GM23248 (cell line): ENCODE results near the gene TACR1. TPM values are rescaled to one million over a fixed set of nuclear protein-coding genes. Genes with fewer than 3 reads are reported as not detected.

Source experiments
- DNase-seq: peaks from one replicate; pipeline ENCODE4 v3.0.0-alpha.2; 2015
- H2AFZ ChIP-seq: fragments of 200-600 bp; sonication (generic); 2 replicates; pipeline ENCODE4 v1.6.1; 2016; ENCODE audit warnings: antibody characterized with exemption
- H3F3A ChIP-seq: fragments of 200-600 bp; sonication (generic); 2 replicates; pipeline ENCODE4 v1.6.1; 2016; ENCODE audit warnings: mild to moderate bottlenecking, antibody characterized with exemption, mixed run types; ENCODE audit not compliant: insufficient read depth
- H3K27ac ChIP-seq: fragments of 200-600 bp; sonication (generic); 2 replicates; pipeline ENCODE4 v1.5.1; 2016; ENCODE audit warnings: mild to moderate bottlenecking
- H3K27me3 ChIP-seq: fragments of 200-600 bp; sonication (generic); replicated peaks from 2 replicates; pipeline ENCODE4 v1.6.1; 2016; ENCODE audit warnings: mild to moderate bottlenecking; ENCODE audit not compliant: insufficient read depth
- H3K36me3 ChIP-seq: fragments of 200-600 bp; sonication (generic); 2 replicates; pipeline ENCODE4 v1.6.1; 2016; ENCODE audit warnings: low read depth, mild to moderate bottlenecking
- H3K4me1 ChIP-seq: fragments of 200-600 bp; sonication (generic); 2 replicates; pipeline ENCODE4 v1.6.1; 2016; ENCODE audit warnings: mild to moderate bottlenecking; ENCODE audit not compliant: insufficient read depth
- H3K4me2 ChIP-seq: fragments of 200-600 bp; sonication (generic); one replicate; pipeline ENCODE4 v1.6.1; 2016; ENCODE audit warnings: mild to moderate bottlenecking; ENCODE audit not compliant: unreplicated experiment
- H3K4me3 ChIP-seq: fragments of 200-600 bp; sonication (generic); 2 replicates; pipeline ENCODE4 v1.5.1; 2016; ENCODE audit warnings: mild to moderate bottlenecking
- H3K79me2 ChIP-seq: fragments of 200-600 bp; sonication (generic); 2 replicates; pipeline ENCODE4 v1.6.1; 2016; ENCODE audit warnings: mild to moderate bottlenecking; ENCODE audit not compliant: insufficient read depth
- H3K9ac ChIP-seq: fragments of 200-600 bp; sonication (generic); 2 replicates; pipeline ENCODE4 v1.6.1; 2016; ENCODE audit warnings: mild to moderate bottlenecking
- H3K9me2 ChIP-seq: fragments of 200-600 bp; sonication (generic); 2 replicates; pipeline ENCODE4 v1.6.1; 2016; ENCODE audit warnings: mixed run types, mild to moderate bottlenecking, moderate library complexity; ENCODE audit not compliant: insufficient read depth
- H3K9me3 ChIP-seq: fragments of 200-600 bp; sonication (generic); one replicate; pipeline ENCODE4 v1.6.1; 2017; ENCODE audit warnings: low read depth
- H4K20me1 ChIP-seq: fragments of 200-600 bp; sonication (generic); 2 replicates; pipeline ENCODE4 v1.6.0; 2016; ENCODE audit not compliant: insufficient read depth
- EZH2 ChIP-seq: fragments of 200-600 bp; sonication (generic); IDR thresholded peaks from 2 replicates; pipeline ENCODE4 v1.6.1; 2018; ENCODE audit warnings: antibody characterized with exemption, mild to moderate bottlenecking; ENCODE audit not compliant: insufficient read depth, poor library complexity, severe bottlenecking
- EZH2phosphoT487 ChIP-seq: fragments of 200-600 bp; sonication (generic); IDR thresholded peaks from 2 replicates; pipeline ENCODE4 v1.6.1; 2018; ENCODE audit warnings: antibody characterized with exemption, moderate library complexity, mild to moderate bottlenecking, low read depth; ENCODE audit not compliant: insufficient read depth
- WGBS, 2 experiments: methylation state at CpG; one replicate each; pipeline ENCODE4 v1.1.6; 2015 to 2017; ENCODE audit warnings: low lambda C conversion rate in 2 of 2, low coverage in 1 of 2; ENCODE audit errors: missing lambda C conversion rate in 2 of 2; 5-methylcytosine and 5-hydroxymethylcytosine counted together
- in situ Hi-C: fragments of 300-500 bp; cut with MboI; formaldehyde crosslinking; loops from 2 replicates; pipeline ENCODE4 v1.15.0; 2020
- polyA plus RNA-seq: library from polyadenylated mRNA; unstranded; fragments of >200 nt; fragmentation: Nextera tagmentation; extraction: Ambion mirVana; gene quantifications from 2 replicates; pipeline ENCODE4 v1.2.1, GENCODE V29; 2016
- total RNA-seq: library from RNA; depleted of rRNA; stranded (reverse); fragments of >200 nt; shearing (Covaris generic); gene quantifications from 2 replicates; pipeline ENCODE4 v1.2.3, GENCODE V29; 2014

The TACR1 gene
- total and polyA plus RNA-seq, 2 experiments from 2014 or later: 0.11 to 0.65 TPM

DNA sequence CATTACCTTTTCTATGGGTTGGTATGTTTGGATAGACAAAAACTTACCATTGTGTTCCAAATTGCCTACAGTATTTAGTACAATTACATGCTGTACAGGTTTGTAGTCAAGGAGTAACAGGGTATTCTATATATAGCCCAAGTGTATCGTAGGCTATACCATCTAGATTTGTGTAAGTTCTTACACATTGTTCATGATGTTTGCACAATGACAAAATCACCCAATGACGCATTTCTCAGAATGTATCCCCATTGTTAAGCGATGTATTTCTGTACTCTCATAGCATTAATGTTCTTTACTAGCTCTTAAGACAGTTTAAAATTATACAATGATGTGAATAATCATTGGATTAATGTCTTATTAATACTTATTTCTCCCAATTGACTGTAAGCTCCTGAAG, 16.7 kb downstream of the TACR1 start:
- no peaks in the 10 kb centered on the region for H3K79me2 ChIP-seq
- H3F3A ChIP-seq: no peaks in the 10 kb centered on the region
- no peak overlapping the region for H3K4me3 ChIP-seq
- no peak overlapping the region for H2AFZ ChIP-seq
- no peaks in the 10 kb centered on the region for H4K20me1 ChIP-seq
- no peak overlapping the region for H3K4me2 ChIP-seq
- no peaks in the 10 kb centered on the region for H3K9me2 ChIP-seq
- no peak overlapping the region for H3K9ac ChIP-seq
- no peaks in the 10 kb centered on the region for H3K36me3 ChIP-seq
- no peaks in the 10 kb centered on the region for H3K9me3 ChIP-seq
- no peak overlapping the region for H3K27ac ChIP-seq
- H3K4me1 ChIP-seq: no peaks in the 10 kb centered on the region
- 78 to 91% methylated on average over 3 of the region's 3 CpGs for WGBS, 2 experiments
- no peaks in the 10 kb centered on the region for H3K27me3 ChIP-seq
- DNase-seq: no peak
- in situ Hi-C loops: loop anchor here (25.0 kb wide), 2 partner anchors 205 to 430 kb away; no protein-coding TSS in a partner anchor
- no peak for TF ChIP-seq EZH2phosphoT487
- TF ChIP-seq EZH2: no peak

GRCh38 chr2:75180476-75180875, 18.8 kb downstream of the TACR1 start:
- Histone ChIP-seq H3K79me2 (no peaks in the 10 kb centered on the region), H3K27ac (no peak overlapping the region), H3K27me3 (no peaks in the 10 kb centered on the region), H3K9ac (no peak overlapping the region), H3K36me3 (no peaks in the 10 kb centered on the region), H3F3A (no peaks in the 10 kb centered on the region), H3K9me2 (no peaks in the 10 kb centered on the region), H3K4me3 (no peak overlapping the region), H3K4me2 (no peak overlapping the region), H3K9me3 (no peaks in the 10 kb centered on the region), H4K20me1 (no peaks in the 10 kb centered on the region), H2AFZ (no peak overlapping the region), H3K4me1 (no peaks in the 10 kb centered on the region)
- TF ChIP-seq EZH2phosphoT487: no peak
- TF ChIP-seq EZH2: no peak
- no peak for DNase-seq
- in situ Hi-C loops: loop anchor here (25.0 kb wide), 2 partner anchors 207 to 432 kb away; no protein-coding TSS in a partner anchor

- Histone ChIP-seq H3K4me1 (no peaks in the 10 kb centered on the region), H3K4me3 (no peak overlapping the region), H3K79me2 (no peaks in the 10 kb centered on the region), H3K9ac (no peak overlapping the region), H3K36me3 (no peaks in the 10 kb centered on the region), H3K27ac (no peak overlapping the region), H3K9me3 (no peaks in the 10 kb centered on the region), H3K27me3 (no peaks in the 10 kb centered on the region), H4K20me1 (no peaks in the 10 kb centered on the region), H2AFZ (no peak overlapping the region), H3F3A (no peaks in the 10 kb centered on the region), H3K9me2 (no peaks in the 10 kb centered on the region), H3K4me2 (no peak overlapping the region)
- 60 to 63% methylated on average over 2 of the region's 2 CpGs for WGBS, 2 experiments
- in situ Hi-C loops: loop anchor here (25.0 kb wide), 2 partner anchors 210 to 435 kb away; no protein-coding TSS in a partner anchor
- peak; percentile 17 for DNase-seq
- TF ChIP-seq EZH2phosphoT487: no peak
- TF ChIP-seq EZH2: no peak
Observed at GRCh38 chr2:75177427-75177826, 21.9 kb downstream of the TACR1 start.

DNA sequence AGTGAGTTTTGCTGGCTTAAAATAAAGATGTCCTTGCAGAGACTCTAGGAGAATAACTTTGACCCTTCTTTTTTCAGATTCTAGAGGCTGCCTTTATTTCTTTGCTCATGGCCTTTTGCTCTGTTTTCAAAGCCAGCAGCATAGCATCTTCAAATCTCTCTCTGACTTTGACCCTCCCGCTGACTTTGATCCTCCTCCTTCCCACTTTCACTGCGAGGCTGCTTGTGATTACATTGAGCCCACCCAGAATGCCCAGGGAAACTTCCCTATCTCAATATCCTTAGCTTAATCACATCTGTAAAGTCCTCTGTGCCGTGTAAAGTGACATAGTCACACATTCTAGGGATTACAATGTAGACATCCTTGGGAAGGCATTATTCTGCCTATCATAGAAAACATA, 23.9 kb downstream of the TACR1 start:
- Histone ChIP-seq H3K9ac (no peak overlapping the region), H3K9me3 (no peaks in the 10 kb centered on the region), H3K4me3 (no peak overlapping the region), H3K36me3 (no peaks in the 10 kb centered on the region), H3K27ac (no peak overlapping the region), H3K9me2 (no peaks in the 10 kb centered on the region), H3K4me1 (no peaks in the 10 kb centered on the region), H3K4me2 (no peak overlapping the region), H3K27me3 (no peaks in the 10 kb centered on the region), H2AFZ (no peak overlapping the region), H3K79me2 (no peaks in the 10 kb centered on the region), H4K20me1 (no peaks in the 10 kb centered on the region), H3F3A (no peaks in the 10 kb centered on the region)
- in situ Hi-C loops: loop anchor here (25.0 kb wide), 2 partner anchors 212 to 437 kb away; no protein-coding TSS in a partner anchor
- 42 to 53% methylated on average over 3 of the region's 3 CpGs for WGBS, 2 experiments
- DNase-seq: no peak
- TF ChIP-seq EZH2 (no peak), EZH2phosphoT487 (no peak)

GRCh38 chr2:75174981-75175380, 24.3 kb downstream of the TACR1 start:
- Histone ChIP-seq H4K20me1 (no peaks in the 10 kb centered on the region), H3K9ac (no peak overlapping the region), H2AFZ (no peak overlapping the region), H3K4me1 (no peaks in the 10 kb centered on the region), H3K4me3 (no peak overlapping the region), H3K79me2 (no peaks in the 10 kb centered on the region), H3K4me2 (no peak overlapping the region), H3K9me3 (no peaks in the 10 kb centered on the region), H3K27ac (no peak overlapping the region), H3F3A (no peaks in the 10 kb centered on the region), H3K36me3 (no peaks in the 10 kb centered on the region), H3K27me3 (no peaks in the 10 kb centered on the region), H3K9me2 (no peaks in the 10 kb centered on the region)
- 56 to 59% methylated on average over 2 of the region's 2 CpGs for WGBS, 2 experiments
- TF ChIP-seq EZH2phosphoT487 (no peak), EZH2 (no peak)
- peak; percentile 51 for DNase-seq
- in situ Hi-C loops: loop anchor here (25.0 kb wide), 2 partner anchors 212 to 437 kb away; no protein-coding TSS in a partner anchor
